ENCODE measurements around the gene PTPRJ.

Gene PTPRJ

GRCh38 chr11:48032721-48033120 lies 52.4 kb downstream of the PTPRJ start:
- H3K36me3 ChIP-seq (ENCODE audit: insufficient read depth, low read length): no peaks in the 10 kb centered on the region
- H3K9me3 ChIP-seq (ENCODE audit: insufficient read depth, low read depth, low read length): no peaks in the 10 kb centered on the region
- no peaks in the 10 kb centered on the region for H4K20me1 ChIP-seq (ENCODE audit: insufficient read depth, low read length, poor library complexity, severe bottlenecking)
- H2AFZ ChIP-seq (ENCODE audit: low read length): no peak overlapping the region
- no peaks in the 10 kb centered on the region for H3F3A ChIP-seq (ENCODE audit: low read depth)
- no peak for TF ChIP-seq CTCF (conservative IDR thresholded peaks at IDR 0.05; ENCODE audit: low read length)
- no peak for TF ChIP-seq EZH2phosphoT487 (IDR thresholded peaks at IDR 0.05; ENCODE audit: borderline replicate concordance)
- no peak overlapping the region for H3K9ac ChIP-seq (ENCODE audit: low read depth, low read length, poor library complexity, severe bottlenecking)
- H3K4me3 ChIP-seq (ENCODE audit: low read length, poor library complexity, severe bottlenecking): no peak overlapping the region
- no peaks in the 10 kb centered on the region for H3K9me2 ChIP-seq (replicated peaks; ENCODE audit: low read depth, low read length)
- no peak overlapping the region for H3K4me2 ChIP-seq (ENCODE audit: low read depth, low read length, poor library complexity, severe bottlenecking)
- no peaks in the 10 kb centered on the region for H3K4me1 ChIP-seq (ENCODE audit: insufficient read depth, low read length, poor library complexity, severe bottlenecking)
- no peaks in the 10 kb centered on the region for H3K27me3 ChIP-seq (ENCODE audit: insufficient read depth, low read length, poor library complexity, severe bottlenecking)
- H3K79me2 ChIP-seq (ENCODE audit: insufficient read depth, low read length): no peaks in the 10 kb centered on the region

- no peaks in the 10 kb centered on the region for H3K4me1 ChIP-seq (ENCODE audit: insufficient read depth, low read length, poor library complexity, severe bottlenecking)
These were observed 53.6 kb downstream of the PTPRJ start for GRCh38 chr11:48033918-48034341.

GRCh38 chr11:48034926-48035871 lies 54.8 kb downstream of the PTPRJ start:
- H4K20me1 ChIP-seq (ENCODE audit: insufficient read depth, low read length, poor library complexity, severe bottlenecking): no peaks in the 10 kb centered on the region
- no peak overlapping the region for H2AFZ ChIP-seq (ENCODE audit: low read length)
- no peaks in the 10 kb centered on the region for H3K27me3 ChIP-seq (ENCODE audit: insufficient read depth, low read length, poor library complexity, severe bottlenecking)
- H3K79me2 ChIP-seq (ENCODE audit: insufficient read depth, low read length): no peaks in the 10 kb centered on the region
- no peaks in the 10 kb centered on the region for H3K36me3 ChIP-seq (ENCODE audit: insufficient read depth, low read length)
- no peaks in the 10 kb centered on the region for H3K4me1 ChIP-seq (ENCODE audit: insufficient read depth, low read length, poor library complexity, severe bottlenecking)
- H3K9ac ChIP-seq (ENCODE audit: low read depth, low read length, poor library complexity, severe bottlenecking): no peak overlapping the region
- H3K4me3 ChIP-seq (ENCODE audit: low read length, poor library complexity, severe bottlenecking): no peak overlapping the region
- H3K9me3 ChIP-seq (ENCODE audit: insufficient read depth, low read depth, low read length): no peaks in the 10 kb centered on the region
- no peaks in the 10 kb centered on the region for H3F3A ChIP-seq (ENCODE audit: low read depth)
- H3K4me2 ChIP-seq (ENCODE audit: low read depth, low read length, poor library complexity, severe bottlenecking): no peak overlapping the region
- TF ChIP-seq EZH2phosphoT487 (IDR thresholded peaks at IDR 0.05; ENCODE audit: borderline replicate concordance) (no peak), CTCF (conservative IDR thresholded peaks at IDR 0.05; ENCODE audit: low read length) (no peak)
- H3K9me2 ChIP-seq (replicated peaks; ENCODE audit: low read depth, low read length): no peaks in the 10 kb centered on the region

More at GRCh38 chr11:48033918-48034341, 53.6 kb downstream of the PTPRJ start:
- no peak overlapping the region for H3K4me2 ChIP-seq (ENCODE audit: low read depth, low read length, poor library complexity, severe bottlenecking)
- H3K9me2 ChIP-seq (replicated peaks; ENCODE audit: low read depth, low read length): no peaks in the 10 kb centered on the region
- no peaks in the 10 kb centered on the region for H3K9me3 ChIP-seq (ENCODE audit: insufficient read depth, low read depth, low read length)
- no peak overlapping the region for H3K4me3 ChIP-seq (ENCODE audit: low read length, poor library complexity, severe bottlenecking)
- H3K36me3 ChIP-seq (ENCODE audit: insufficient read depth, low read length): no peaks in the 10 kb centered on the region
- H3K9ac ChIP-seq (ENCODE audit: low read depth, low read length, poor library complexity, severe bottlenecking): no peak overlapping the region
- TF ChIP-seq EZH2phosphoT487 (IDR thresholded peaks at IDR 0.05; ENCODE audit: borderline replicate concordance) (no peak), CTCF (conservative IDR thresholded peaks at IDR 0.05; ENCODE audit: low read length) (no peak)
- H4K20me1 ChIP-seq (ENCODE audit: insufficient read depth, low read length, poor library complexity, severe bottlenecking): no peaks in the 10 kb centered on the region
- H3F3A ChIP-seq (ENCODE audit: low read depth): no peaks in the 10 kb centered on the region
- H3K27me3 ChIP-seq (ENCODE audit: insufficient read depth, low read length, poor library complexity, severe bottlenecking): no peaks in the 10 kb centered on the region
- H2AFZ ChIP-seq (ENCODE audit: low read length): no peak overlapping the region
- H3K79me2 ChIP-seq (ENCODE audit: insufficient read depth, low read length): no peaks in the 10 kb centered on the region

Data from Loucy (cell line).